Activated naive CD4-positive, alpha-beta T cell (primary cell): ENCODE measurements around the gene GAN.

ENCODE experiments used
- DNase-seq, 4 experiments: peaks; one replicate each; lab custom pipeline; 2025; lab: John Stamatoyannopoulos, UW

GAN gene

DNA sequence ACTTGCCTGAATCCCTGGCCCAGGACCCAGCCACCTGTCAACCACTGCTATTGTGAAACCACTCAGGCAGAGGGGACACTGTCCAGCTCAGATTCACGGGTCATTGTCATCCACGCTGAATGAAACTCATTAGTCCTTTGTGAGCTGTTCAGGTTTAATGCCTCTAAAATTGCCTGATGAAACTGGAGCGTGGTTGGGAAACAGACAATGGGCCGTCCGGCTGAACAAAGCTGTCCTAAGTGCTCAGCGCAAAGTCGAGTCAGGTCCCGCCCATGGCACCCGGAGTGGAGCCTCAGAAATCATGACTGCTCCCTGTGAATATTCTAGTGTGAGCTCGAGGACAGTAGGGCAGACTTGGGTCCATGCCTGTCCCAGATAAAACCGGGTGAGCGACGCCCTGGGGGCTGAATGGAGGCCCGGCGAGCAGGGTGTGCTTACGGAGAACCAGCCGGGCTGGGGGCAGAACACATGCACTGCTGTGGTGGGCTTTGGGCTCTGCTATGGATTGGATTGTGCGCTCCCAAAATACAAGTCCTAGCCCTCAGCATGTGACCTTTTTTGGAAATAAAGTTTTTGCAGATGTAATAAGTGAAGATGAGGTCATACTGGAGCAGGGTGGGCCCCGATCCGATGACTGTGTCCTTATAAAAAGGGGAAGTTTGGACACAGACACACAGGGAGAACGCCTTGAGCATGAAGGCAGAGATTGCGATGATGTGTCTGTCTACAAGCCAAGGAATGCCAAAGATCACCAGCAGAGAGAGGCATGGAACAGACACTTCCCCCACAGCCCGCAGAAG lies 117.0 kb downstream of the GAN start:
- DNase-seq: no peak

GRCh38 chr16:81432937-81433557 lies 118.3 kb downstream of the GAN start:
- DNase-seq: no peak

GRCh38 chr16:81435103-81435502 lies 120.3 kb downstream of the GAN start:
- DNase-seq: no peak

GRCh38 chr16:81435567-81435966 lies 120.8 kb downstream of the GAN start:
- DNase-seq: no peak

DNA sequence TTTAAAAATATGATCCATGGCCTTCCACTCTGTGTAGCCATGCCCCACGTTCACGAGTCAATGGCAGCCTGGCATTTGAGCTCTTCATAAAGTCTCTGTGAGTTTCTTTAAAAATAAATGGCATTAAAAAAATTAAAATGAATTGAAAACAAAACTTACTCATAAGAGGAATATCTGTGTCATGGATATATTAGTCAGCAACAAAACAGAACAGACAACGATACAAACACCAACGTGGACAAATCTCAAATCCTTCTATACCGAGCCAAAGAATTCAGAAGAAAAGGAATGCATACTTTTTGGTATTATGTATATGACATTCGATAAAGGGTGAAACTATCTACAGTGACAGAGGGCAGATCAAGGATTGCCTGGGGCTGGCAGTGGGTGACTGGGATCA lies 121.6 kb downstream of the GAN start:
- DNase-seq: no peak

DNA sequence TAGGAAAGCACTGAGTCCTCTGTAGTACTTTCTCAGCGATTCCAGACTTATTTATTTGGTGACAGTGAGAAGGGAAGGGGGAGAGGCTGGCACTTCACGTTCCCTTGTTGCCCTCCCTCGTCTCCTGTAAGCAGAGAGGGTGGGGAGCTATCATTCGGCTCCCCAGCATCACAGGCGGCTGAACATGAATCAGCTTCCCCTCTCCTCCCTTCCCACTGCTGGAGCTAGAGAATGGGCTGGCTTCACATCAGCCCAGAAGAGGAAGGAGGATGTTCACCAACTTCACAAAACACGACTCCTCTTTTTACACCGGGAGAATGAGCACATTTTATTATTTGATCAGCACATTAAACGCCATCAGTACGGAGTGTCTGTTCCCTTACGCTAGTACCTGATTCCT lies 123.1 kb downstream of the GAN start:
- DNase-seq: no peak
